ENCODE results near the gene GGA3.

GRCh38 chr17:75277664-75278071 is 16.3 kb upstream of the GGA3 start:
- TF ChIP-seq, protein P1, sequence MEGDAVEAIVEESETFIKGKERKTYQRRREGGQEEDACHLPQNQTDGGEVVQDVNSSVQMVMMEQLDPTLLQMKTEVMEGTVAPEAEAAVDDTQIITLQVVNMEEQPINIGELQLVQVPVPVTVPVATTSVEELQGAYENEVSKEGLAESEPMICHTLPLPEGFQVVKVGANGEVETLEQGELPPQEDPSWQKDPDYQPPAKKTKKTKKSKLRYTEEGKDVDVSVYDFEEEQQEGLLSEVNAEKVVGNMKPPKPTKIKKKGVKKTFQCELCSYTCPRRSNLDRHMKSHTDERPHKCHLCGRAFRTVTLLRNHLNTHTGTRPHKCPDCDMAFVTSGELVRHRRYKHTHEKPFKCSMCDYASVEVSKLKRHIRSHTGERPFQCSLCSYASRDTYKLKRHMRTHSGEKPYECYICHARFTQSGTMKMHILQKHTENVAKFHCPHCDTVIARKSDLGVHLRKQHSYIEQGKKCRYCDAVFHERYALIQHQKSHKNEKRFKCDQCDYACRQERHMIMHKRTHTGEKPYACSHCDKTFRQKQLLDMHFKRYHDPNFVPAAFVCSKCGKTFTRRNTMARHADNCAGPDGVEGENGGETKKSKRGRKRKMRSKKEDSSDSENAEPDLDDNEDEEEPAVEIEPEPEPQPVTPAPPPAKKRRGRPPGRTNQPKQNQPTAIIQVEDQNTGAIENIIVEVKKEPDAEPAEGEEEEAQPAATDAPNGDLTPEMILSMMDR (IDR thresholded peaks at IDR 0.05 in 2 of 3, conservative IDR thresholded peaks at IDR 0.05 in 1 of 3; ENCODE audit: borderline replicate concordance in 1 of 3, insufficient read depth in 1 of 3, low read depth in 2 of 3, low read length in 2 of 3), result no peak
- no peak for TF ChIP-seq POLR2AphosphoS5 (IDR thresholded peaks at IDR 0.05; ENCODE audit: low read depth, low read length)
- TF ChIP-seq EZH2 (IDR thresholded peaks at IDR 0.05), result no peak
- no peak for TF ChIP-seq POLR2A (IDR thresholded peaks at IDR 0.05; ENCODE audit: borderline replicate concordance, extremely low read depth, insufficient read depth, insufficient read length)
- TF ChIP-seq CEBPB (IDR thresholded peaks at IDR 0.05; ENCODE audit: low read depth), result no peak
- no peak for TF ChIP-seq ZNF274 (IDR thresholded peaks at IDR 0.05; ENCODE audit: low read depth, low read length)
- TF ChIP-seq RAD21 (IDR thresholded peaks at IDR 0.05; ENCODE audit: low read depth), result no peak
- TF ChIP-seq, protein P2, sequence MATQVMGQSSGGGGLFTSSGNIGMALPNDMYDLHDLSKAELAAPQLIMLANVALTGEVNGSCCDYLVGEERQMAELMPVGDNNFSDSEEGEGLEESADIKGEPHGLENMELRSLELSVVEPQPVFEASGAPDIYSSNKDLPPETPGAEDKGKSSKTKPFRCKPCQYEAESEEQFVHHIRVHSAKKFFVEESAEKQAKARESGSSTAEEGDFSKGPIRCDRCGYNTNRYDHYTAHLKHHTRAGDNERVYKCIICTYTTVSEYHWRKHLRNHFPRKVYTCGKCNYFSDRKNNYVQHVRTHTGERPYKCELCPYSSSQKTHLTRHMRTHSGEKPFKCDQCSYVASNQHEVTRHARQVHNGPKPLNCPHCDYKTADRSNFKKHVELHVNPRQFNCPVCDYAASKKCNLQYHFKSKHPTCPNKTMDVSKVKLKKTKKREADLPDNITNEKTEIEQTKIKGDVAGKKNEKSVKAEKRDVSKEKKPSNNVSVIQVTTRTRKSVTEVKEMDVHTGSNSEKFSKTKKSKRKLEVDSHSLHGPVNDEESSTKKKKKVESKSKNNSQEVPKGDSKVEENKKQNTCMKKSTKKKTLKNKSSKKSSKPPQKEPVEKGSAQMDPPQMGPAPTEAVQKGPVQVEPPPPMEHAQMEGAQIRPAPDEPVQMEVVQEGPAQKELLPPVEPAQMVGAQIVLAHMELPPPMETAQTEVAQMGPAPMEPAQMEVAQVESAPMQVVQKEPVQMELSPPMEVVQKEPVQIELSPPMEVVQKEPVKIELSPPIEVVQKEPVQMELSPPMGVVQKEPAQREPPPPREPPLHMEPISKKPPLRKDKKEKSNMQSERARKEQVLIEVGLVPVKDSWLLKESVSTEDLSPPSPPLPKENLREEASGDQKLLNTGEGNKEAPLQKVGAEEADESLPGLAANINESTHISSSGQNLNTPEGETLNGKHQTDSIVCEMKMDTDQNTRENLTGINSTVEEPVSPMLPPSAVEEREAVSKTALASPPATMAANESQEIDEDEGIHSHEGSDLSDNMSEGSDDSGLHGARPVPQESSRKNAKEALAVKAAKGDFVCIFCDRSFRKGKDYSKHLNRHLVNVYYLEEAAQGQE (IDR thresholded peaks at IDR 0.05; ENCODE audit: low read depth), result no peak
- TF ChIP-seq SP1 (IDR thresholded peaks at IDR 0.05; ENCODE audit: low read depth), result no peak
